Osteocyte (in vitro differentiated cells): ENCODE results near the gene WDR87. TPM values are rescaled to one million over a fixed set of nuclear protein-coding genes. Genes with fewer than 3 reads are reported as not detected.

Experiments used
- DNase-seq: peaks from one replicate; pipeline ENCODE4 v3.0.0; 2021; ENCODE audit warnings: mixed read lengths; ENCODE audit not compliant: unreplicated experiment; ENCODE audit errors: extremely low spot score
- H3K27ac Mint-ChIP-seq: one replicate; pipeline ENCODE4 v1.8.0; 2021; ENCODE audit warnings: mild to moderate bottlenecking, mixed read lengths; ENCODE audit not compliant: unreplicated experiment
- H3K27me3 Mint-ChIP-seq: one replicate; pipeline ENCODE4 v1.8.0; 2021; ENCODE audit warnings: mixed read lengths; ENCODE audit not compliant: unreplicated experiment
- H3K36me3 Mint-ChIP-seq: one replicate; pipeline ENCODE4 v1.8.0; 2021; ENCODE audit warnings: mixed read lengths; ENCODE audit not compliant: unreplicated experiment
- H3K4me1 Mint-ChIP-seq: one replicate; pipeline ENCODE4 v1.8.0; 2021; ENCODE audit warnings: mixed read lengths; ENCODE audit not compliant: unreplicated experiment
- H3K4me3 Mint-ChIP-seq: one replicate; pipeline ENCODE4 v1.8.0; 2021; ENCODE audit warnings: mild to moderate bottlenecking, moderate library complexity, mixed read lengths; ENCODE audit not compliant: unreplicated experiment
- H3K9me3 Mint-ChIP-seq: one replicate; pipeline ENCODE4 v1.8.0; 2021; ENCODE audit warnings: mixed read lengths; ENCODE audit not compliant: unreplicated experiment
- total RNA-seq: library from RNA; stranded (reverse); gene quantifications from 2 replicates; pipeline ENCODE4 v1.2.1, GENCODE V29; 2021
- TF ChIP-seq, protein P1 (sequence below): fragments of 200-600 bp; sonication (generic); IDR thresholded peaks from 2 replicates; pipeline ENCODE4 v1.5.0; 2021; ENCODE audit warnings: antibody characterized with exemption, mild to moderate bottlenecking, moderate library complexity

The WDR87 gene
- total RNA-seq, 1 donor from 2014 or later: not detected

DNA sequence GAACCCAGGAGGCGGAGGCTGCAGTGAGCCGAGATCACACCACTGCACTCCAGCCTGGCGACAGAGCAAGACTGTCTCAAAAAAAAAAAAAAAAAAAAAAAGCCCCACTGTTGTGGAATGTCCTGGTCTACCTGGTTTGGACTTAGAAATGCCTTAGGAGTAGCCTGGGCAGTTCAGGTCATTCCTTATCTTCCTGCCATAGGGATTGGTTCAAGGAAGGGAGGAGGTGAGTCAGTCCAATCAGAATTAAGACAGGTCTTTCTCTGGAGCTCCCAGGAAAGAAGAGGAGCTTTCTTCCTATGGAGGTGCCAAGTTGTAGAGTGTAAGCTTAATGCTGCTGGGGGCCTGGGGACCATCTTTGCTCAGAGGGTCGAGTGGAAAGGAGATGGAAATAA lies 45.4 kb upstream of the WDR87 start:
- H3K4me1 Mint-ChIP-seq: peaks cover 26% of the 10 kb centered on the region
- no peak overlapping the region for H3K4me3 Mint-ChIP-seq
- H3K27me3 Mint-ChIP-seq: no peaks in the 10 kb centered on the region
- no peaks in the 10 kb centered on the region for H3K36me3 Mint-ChIP-seq
- H3K27ac Mint-ChIP-seq: no peak overlapping the region
- no peaks in the 10 kb centered on the region for H3K9me3 Mint-ChIP-seq
- TF ChIP-seq, protein P1, sequence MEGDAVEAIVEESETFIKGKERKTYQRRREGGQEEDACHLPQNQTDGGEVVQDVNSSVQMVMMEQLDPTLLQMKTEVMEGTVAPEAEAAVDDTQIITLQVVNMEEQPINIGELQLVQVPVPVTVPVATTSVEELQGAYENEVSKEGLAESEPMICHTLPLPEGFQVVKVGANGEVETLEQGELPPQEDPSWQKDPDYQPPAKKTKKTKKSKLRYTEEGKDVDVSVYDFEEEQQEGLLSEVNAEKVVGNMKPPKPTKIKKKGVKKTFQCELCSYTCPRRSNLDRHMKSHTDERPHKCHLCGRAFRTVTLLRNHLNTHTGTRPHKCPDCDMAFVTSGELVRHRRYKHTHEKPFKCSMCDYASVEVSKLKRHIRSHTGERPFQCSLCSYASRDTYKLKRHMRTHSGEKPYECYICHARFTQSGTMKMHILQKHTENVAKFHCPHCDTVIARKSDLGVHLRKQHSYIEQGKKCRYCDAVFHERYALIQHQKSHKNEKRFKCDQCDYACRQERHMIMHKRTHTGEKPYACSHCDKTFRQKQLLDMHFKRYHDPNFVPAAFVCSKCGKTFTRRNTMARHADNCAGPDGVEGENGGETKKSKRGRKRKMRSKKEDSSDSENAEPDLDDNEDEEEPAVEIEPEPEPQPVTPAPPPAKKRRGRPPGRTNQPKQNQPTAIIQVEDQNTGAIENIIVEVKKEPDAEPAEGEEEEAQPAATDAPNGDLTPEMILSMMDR: no peak
- no peak for DNase-seq

DNA sequence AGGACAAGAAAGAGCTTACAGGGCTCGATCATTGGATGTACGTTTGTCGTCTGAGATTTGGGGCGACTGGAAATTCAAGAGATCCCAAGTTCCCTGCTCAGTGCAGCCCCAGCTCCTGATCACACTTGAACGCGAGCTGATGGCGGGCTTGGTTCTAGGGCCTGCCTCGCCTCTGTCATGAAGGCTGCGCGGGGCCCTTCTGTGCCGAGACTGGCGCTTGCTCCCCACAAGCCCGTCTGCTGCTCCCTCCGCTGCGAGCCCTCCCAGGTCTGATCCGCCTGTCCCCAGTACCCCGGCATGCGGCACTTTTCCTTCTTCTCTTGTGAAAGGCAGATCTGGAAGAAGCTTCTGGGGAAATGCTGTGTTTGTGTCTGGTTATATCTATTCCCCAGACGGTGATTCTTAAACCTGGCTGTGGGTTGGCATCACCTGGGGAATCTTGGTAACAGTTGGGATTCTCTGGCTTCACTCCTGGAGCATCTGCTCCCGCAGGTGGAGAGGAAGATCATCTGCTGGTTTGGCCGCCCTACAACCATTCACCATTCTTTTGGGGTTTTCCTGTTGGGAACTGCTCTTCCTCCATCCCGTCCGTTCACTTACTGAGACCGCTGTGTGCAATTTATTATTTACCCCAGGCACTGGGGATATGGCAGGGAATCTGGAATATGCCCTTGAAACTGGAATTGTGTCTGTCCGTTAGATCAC lies 44.2 kb upstream of the WDR87 start:
- Mint-ChIP-seq H3K27ac (no peak overlapping the region), H3K4me3 (no peak overlapping the region), H3K9me3 (no peaks in the 10 kb centered on the region), H3K36me3 (no peaks in the 10 kb centered on the region), H3K27me3 (no peaks in the 10 kb centered on the region), H3K4me1 (peaks cover 26% of the 10 kb centered on the region)
- no peak for DNase-seq
- TF ChIP-seq, protein P1: no peak

DNA sequence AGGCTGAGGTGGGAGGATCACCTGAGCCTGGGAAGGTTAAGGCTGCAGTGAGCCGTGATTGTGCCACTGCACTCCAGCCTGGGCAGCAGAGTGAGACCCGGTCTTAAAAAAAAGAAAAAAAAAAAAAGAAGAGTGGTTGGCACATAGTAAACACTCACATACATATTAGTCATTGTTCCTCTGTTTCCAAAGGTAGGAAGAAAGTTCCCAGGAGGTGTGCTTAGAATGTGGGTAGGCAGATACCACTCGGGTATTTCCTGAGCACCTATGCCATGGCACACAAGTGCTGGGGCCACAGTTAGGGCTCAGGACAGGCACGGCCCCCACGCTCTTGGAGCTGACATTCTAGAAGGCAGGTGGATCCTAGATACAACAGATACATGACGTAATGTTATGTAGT lies 42.0 kb upstream of the WDR87 start:
- TF ChIP-seq, protein P1: no peak
- Mint-ChIP-seq H3K9me3 (no peaks in the 10 kb centered on the region), H3K4me3 (no peak overlapping the region), H3K27me3 (no peaks in the 10 kb centered on the region), H3K27ac (no peak overlapping the region), H3K36me3 (no peaks in the 10 kb centered on the region), H3K4me1 (peaks cover 18% of the 10 kb centered on the region)
- DNase-seq: no peak

DNA sequence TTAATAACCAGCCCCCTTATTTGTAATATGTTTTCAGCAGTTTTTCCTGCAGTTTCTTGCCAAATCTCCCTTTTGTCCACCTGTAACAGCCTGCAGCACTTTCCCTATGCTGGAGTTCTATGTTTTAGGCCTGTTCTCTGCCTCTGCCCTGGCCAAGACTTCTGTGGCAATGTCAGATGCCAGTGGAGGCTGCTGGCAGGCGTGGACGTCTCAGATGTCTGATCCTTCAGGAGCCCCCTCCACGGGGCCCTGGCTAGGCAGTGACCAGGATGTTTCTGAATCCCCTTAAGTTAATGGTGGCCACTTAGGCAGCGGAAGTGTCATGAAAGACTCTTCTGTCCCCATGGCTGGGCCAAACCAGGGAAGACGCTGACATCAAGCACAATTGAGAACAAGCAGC lies 41.4 kb upstream of the WDR87 start:
- H3K27ac Mint-ChIP-seq: no peak overlapping the region

DNA sequence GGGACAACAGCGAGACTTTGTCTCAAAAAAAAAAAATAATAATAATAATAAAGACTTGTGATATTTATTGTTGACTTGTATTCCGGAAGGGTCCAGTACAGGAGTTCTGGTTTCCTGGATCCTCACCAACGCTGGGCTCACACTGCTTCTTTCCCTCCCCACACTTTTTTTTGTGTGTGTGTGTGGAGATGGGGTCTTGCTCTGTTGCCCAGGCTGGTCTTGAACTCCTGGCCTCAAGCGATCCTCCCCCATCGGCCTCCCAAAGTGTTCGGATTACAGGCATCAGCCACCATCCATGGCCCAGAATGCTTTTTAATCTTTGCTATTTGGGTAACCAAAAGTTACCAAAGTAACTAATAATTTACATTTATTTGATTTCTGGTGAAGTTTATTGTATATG lies 39.7 kb upstream of the WDR87 start:
- H3K27ac Mint-ChIP-seq: no peak overlapping the region

More for the DNA sequence above, 41.4 kb upstream of the WDR87 start:
- DNase-seq: no peak
- H3K9me3 Mint-ChIP-seq: no peaks in the 10 kb centered on the region
- H3K4me1 Mint-ChIP-seq: peaks cover 12% of the 10 kb centered on the region
- TF ChIP-seq, protein P1: no peak
- no peaks in the 10 kb centered on the region for H3K36me3 Mint-ChIP-seq
- no peaks in the 10 kb centered on the region for H3K27me3 Mint-ChIP-seq
- no peak overlapping the region for H3K4me3 Mint-ChIP-seq

More for the DNA sequence above, 39.7 kb upstream of the WDR87 start:
- Mint-ChIP-seq H3K4me1 (peaks cover 6% of the 10 kb centered on the region), H3K27me3 (no peaks in the 10 kb centered on the region), H3K4me3 (no peak overlapping the region), H3K9me3 (no peaks in the 10 kb centered on the region), H3K36me3 (peaks cover 7% of the 10 kb centered on the region)
- TF ChIP-seq, protein P1: no peak
- DNase-seq: no peak
